Testis (tissue), 3 donors: ENCODE data around the gene ZNF775. TPM values are rescaled to one million over a fixed set of nuclear protein-coding genes. Genes with fewer than 3 reads are reported as not detected.

Experiments used
- DNase-seq: peaks from one replicate; pipeline ENCODE4 v3.0.0-alpha.2; 2019
- H3K27ac ChIP-seq, 2 donors: fragments of 200-600 bp; sonication (generic); one replicate each; pipeline ENCODE4 v1.5.1; 2019
- H3K27me3 ChIP-seq: fragments of 200-600 bp; sonication (generic); one replicate; pipeline ENCODE4 v1.5.1; 2019
- H3K36me3 ChIP-seq: fragments of 200-600 bp; sonication (generic); one replicate; pipeline ENCODE4 v1.5.1; 2017; ENCODE audit warnings: low read depth; ENCODE audit errors: missing control alignments
- H3K4me1 ChIP-seq: fragments of 200-600 bp; sonication (generic); one replicate; pipeline ENCODE4 v1.5.1; 2019
- H3K4me3 ChIP-seq, 2 donors: fragments of 200-600 bp; sonication (generic); one replicate each; pipeline ENCODE4 v1.5.1; 2017 to 2019
- H3K9me3 ChIP-seq: fragments of 200-600 bp; sonication (generic); one replicate; pipeline ENCODE4 v1.5.1; 2017
- CTCF ChIP-seq, 3 experiments: fragments of 450-650 bp in 2 of 3; fragments of 200-600 bp in 1 of 3; sonication (generic) in 1 of 3; IDR thresholded peaks; one replicate each; pipeline ENCODE4 v1.5.1; 2016 to 2019; ENCODE audit warnings: antibody characterized with exemption in 3 of 3, mild to moderate bottlenecking in 2 of 3, moderate library complexity in 1 of 3
- POLR2A ChIP-seq: fragments of 450-650 bp; IDR thresholded peaks from one replicate; pipeline ENCODE4 v1.6.1; 2017; ENCODE audit warnings: antibody characterized with exemption, mild to moderate bottlenecking, moderate library complexity
- WGBS, 2 donors: methylation state at CpG; one replicate each; pipeline ENCODE4 v1.1.5; 2018; 5-methylcytosine and 5-hydroxymethylcytosine counted together
- intact Hi-C: fragments of 100-400 bp; cut with DNase I; formaldehyde crosslinking; loops from one replicate; pipeline ENCODE4 v1.15.1; 2023; ENCODE audit warnings: low total_unique reads
- polyA plus RNA-seq: library from polyadenylated mRNA; stranded (reverse); fragments of 350-450 nt; fragmentation: Illumina TruSeq; extraction: RNeasy Lipid Tissue Mini Kit (QIAGEN cat#74804); gene quantifications from one replicate; pipeline ENCODE4 v1.2.3, GENCODE V29; 2014; ENCODE audit warnings: low read depth, low replicate concordance; ENCODE audit not compliant: insufficient read depth
- total RNA-seq, 2 donors: library from RNA; depleted of rRNA; stranded (reverse); fragments of >200 nt; gene quantifications; one replicate each; pipeline ENCODE4 v1.2.3, GENCODE V29; 2016

The ZNF775 gene
- total and polyA plus RNA-seq, 3 donors from 2014 or later = 5.2 to 14.1 (median 11.0) TPM

GRCh38 chr7:150369748-150370501 is 9.2 kb upstream of the ZNF775 start:
- Histone ChIP-seq H3K4me1 (peaks cover 19% of the 10 kb centered on the region), H3K4me3 (peak overlapping the region in 1 of 2 donors; percentile 94), H3K9me3 (no peaks in the 10 kb centered on the region), H3K27ac (peak overlapping the region; percentile 94 to 96), H3K27me3 (no peaks in the 10 kb centered on the region), H3K36me3 (no peaks in the 10 kb centered on the region)
- DNase-seq = no peak
- TF ChIP-seq CTCF (IDR thresholded peaks at IDR 0.05) (no peak), POLR2A (no peak)
- intact Hi-C loops = loop anchor here (5.0 kb wide), 1 partner anchor 37 kb away; a partner anchor contains a TSS
- 29 to 33% methylated on average over 14 to 23 of the region's 23 CpGs for WGBS, 2 donors

- TF ChIP-seq CTCF (IDR thresholded peaks at IDR 0.05) (no peak), POLR2A (no peak)
- no peak for DNase-seq
- Histone ChIP-seq H3K27me3 (no peaks in the 10 kb centered on the region), H3K9me3 (no peaks in the 10 kb centered on the region), H3K27ac (no peak overlapping the region), H3K4me3 (no peak overlapping the region), H3K36me3 (no peaks in the 10 kb centered on the region), H3K4me1 (peaks cover 19% of the 10 kb centered on the region)
- intact Hi-C loops = loop anchor here (5.0 kb wide), 1 partner anchor 37 kb away; a partner anchor contains a TSS
- WGBS, 2 donors = 52 to 53% methylated on average over 3 of the region's 3 CpGs
Measured at GRCh38 chr7:150370612-150371071, 8.5 kb upstream of the ZNF775 start.

- Histone ChIP-seq H3K4me1 (peaks cover 19% of the 10 kb centered on the region), H3K36me3 (no peaks in the 10 kb centered on the region), H3K27ac (no peak overlapping the region), H3K4me3 (peak overlapping the region; percentile 29 to 39), H3K27me3 (no peaks in the 10 kb centered on the region), H3K9me3 (no peaks in the 10 kb centered on the region)
- intact Hi-C loops = loop anchor here (5.0 kb wide), 1 partner anchor 36 kb away; a partner anchor contains a TSS
- TF ChIP-seq CTCF (IDR thresholded peaks at IDR 0.05) (no peak), POLR2A (no peak)
- no peak for DNase-seq
- WGBS, 2 donors = 69 to 77% methylated on average over 12 to 46 of the region's 48 CpGs
Measured at GRCh38 chr7:150371131-150371995, 7.8 kb upstream of the ZNF775 start.

GRCh38 chr7:150371996-150372270 is 7.2 kb upstream of the ZNF775 start:
- peaks cover 19% of the 10 kb centered on the region for H3K4me1 ChIP-seq
- intact Hi-C loops = loop anchor here (5.0 kb wide), 1 partner anchor 35 kb away; a partner anchor contains a TSS
- no peak for DNase-seq
- H3K27me3 ChIP-seq = no peaks in the 10 kb centered on the region
- no peak overlapping the region for H3K27ac ChIP-seq
- H3K9me3 ChIP-seq = no peaks in the 10 kb centered on the region
- peak overlapping the region; percentile 29 to 39 for H3K4me3 ChIP-seq
- no peak for TF ChIP-seq POLR2A
- TF ChIP-seq CTCF (IDR thresholded peaks at IDR 0.05) = no peak
- 77% methylated on average over 29 of the region's 30 CpGs; no CpG with 5 or more reads in 1 of the 2 donors for WGBS, 2 donors
- H3K36me3 ChIP-seq = no peaks in the 10 kb centered on the region
